ENCODE measurements around the gene MGAT4B.
"Not testable (repeated sequence)": the region's sequence is repeated elsewhere in the genome, so short reads cannot be mapped to it uniquely, and the experiment has no call there.

The MGAT4B gene

DNA sequence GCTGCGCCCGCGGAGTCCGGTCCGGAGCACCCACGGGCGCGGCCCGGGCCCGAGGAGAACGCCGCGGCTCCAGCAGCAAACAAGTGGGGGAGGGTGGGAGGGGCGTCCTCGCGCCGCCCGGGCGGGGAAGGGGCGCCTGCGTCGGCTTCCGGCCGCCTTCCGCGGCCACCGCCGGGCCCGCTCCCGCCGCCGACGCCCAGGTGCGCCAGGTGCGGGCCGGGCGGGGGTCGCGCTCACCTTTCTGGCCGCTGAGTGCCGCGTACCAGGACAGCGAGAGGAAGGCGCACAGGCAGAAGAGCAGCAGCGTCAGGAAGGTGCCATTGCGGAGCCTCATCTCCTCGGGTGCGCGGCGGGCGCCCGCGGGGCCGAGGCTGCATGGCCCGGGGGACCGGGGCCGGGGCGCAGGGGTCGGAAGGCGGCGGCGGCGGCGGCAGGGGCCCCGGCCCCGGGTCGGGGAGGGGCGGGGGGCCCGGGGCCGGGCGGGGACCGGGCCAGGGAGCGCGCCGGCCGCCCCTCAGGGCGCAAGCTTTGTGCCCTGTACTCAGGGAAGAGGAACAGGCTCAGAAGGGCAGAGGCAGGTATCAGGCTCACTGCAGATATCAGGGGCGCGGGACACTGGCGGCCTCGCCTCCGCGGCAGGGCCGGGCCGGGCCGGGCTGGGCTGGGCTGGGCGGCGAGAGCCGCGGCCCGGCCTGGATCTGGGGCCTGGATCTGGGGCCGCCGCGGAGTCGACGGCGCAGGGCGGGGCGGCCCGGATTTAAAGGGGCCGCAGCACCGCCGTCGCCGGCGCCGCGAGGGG lies at the start of gene MGAT4B:
MGAT4B (minus strand) TSS at position 617 of the 799 bp plus-strand sequence; CDS start at position 334, 283 bp downstream.
- DNase-seq (ENCODE audit: low read depth, low spot score), result no peak

DNA sequence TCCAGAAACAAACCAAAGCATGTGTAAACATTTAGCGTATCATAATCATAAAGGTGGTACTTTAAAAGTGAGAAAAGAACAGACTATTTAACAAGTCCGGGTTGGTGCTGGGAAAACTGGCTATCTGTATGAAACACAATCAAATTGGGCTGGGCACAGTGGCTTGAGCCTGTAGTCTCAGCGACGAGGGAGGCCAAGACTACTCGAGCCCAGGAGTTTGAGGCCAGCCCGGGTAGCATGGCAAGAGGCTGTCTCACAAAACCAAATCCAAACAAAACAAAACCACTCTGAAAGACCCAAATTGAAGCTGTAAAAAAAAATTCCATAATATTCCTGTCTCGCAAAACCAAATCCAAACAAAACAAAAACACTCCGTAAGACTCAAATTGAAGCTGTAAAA lies 47.7 kb upstream of the MGAT4B start:
- DNase-seq (ENCODE audit: low read depth, low spot score), result no peak

GRCh38 chr5:179852993-179853547 lies 46.4 kb upstream of the MGAT4B start:
- DNase-seq (ENCODE audit: low read depth, low spot score), result no peak

- DNase-seq (ENCODE audit: low read depth, low spot score), result no peak
Observed at GRCh38 chr5:179841621-179842020, 35.0 kb upstream of the MGAT4B start.

DNA sequence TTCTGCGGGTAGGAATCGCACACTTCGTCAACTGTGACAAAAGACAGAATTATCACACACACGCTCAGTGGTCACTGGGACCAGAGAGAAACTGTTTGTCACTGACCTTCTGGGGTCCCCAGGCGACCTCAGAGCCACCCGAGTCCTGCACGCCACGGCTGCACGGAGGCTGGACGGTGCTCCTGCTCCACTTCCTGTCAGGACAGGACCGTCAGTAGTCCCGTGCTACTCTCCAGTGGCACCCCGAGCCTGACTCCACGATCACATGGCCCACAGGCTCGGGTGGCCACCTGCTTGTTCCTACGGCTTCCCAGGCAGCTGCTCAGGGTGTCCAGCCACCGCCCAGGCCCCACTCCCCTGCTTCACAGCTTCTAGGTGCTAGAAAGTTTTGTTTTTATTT lies 34.1 kb upstream of the MGAT4B start:
- DNase-seq (ENCODE audit: low read depth, low spot score), result no peak

- no peak for DNase-seq (ENCODE audit: low read depth, low spot score)
Observed at GRCh38 chr5:179840321-179840720, 33.7 kb upstream of the MGAT4B start.

DNA sequence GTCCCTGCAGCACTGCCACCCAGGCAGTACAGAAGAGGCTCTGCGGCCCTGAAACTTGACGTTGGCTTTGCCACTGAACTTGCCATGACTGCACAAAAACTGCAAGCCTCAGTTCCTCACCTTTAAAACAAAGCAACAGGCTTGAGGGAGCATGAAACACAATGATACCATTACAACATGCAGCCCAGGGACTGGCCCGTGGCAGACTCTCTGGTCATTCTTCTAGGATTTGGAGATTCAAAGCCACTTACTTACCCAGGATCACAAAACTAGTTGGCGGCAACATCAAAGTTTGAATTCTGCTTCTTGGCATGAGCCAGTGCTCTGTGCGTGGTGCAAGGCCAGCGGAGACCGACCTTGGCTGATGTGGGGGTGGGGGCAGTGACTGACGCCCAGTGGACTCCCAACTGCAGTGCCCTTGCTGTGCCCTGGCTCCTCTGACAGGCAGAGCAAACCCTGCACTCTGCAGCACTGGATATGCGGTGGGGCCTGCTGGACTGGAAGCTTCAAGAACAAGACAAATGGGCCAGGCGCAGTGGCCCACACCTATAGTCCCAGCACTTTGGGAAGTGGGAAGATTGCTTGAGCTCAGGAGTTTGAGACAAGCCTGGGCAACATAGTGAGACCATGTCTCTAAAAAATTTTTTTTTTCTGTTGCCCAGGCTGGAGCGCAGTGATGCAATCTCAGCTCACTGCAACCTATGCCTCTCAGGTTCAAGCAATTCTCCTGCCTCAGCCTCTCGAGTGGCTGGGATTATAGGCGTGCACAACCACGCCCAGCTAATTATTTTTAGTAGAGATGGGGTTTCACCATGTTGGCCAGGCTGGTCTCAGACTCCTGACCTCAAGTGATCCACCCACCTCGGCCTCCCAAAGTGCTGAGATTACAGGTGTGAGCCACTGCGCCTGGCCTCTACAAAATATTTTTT lies 32.9 kb upstream of the MGAT4B start:
- DNase-seq (ENCODE audit: low read depth, low spot score), result no peak

- DNase-seq (ENCODE audit: low read depth, low spot score), result no peak
Observed at GRCh38 chr5:179837076-179838011, 30.7 kb upstream of the MGAT4B start.

DNA sequence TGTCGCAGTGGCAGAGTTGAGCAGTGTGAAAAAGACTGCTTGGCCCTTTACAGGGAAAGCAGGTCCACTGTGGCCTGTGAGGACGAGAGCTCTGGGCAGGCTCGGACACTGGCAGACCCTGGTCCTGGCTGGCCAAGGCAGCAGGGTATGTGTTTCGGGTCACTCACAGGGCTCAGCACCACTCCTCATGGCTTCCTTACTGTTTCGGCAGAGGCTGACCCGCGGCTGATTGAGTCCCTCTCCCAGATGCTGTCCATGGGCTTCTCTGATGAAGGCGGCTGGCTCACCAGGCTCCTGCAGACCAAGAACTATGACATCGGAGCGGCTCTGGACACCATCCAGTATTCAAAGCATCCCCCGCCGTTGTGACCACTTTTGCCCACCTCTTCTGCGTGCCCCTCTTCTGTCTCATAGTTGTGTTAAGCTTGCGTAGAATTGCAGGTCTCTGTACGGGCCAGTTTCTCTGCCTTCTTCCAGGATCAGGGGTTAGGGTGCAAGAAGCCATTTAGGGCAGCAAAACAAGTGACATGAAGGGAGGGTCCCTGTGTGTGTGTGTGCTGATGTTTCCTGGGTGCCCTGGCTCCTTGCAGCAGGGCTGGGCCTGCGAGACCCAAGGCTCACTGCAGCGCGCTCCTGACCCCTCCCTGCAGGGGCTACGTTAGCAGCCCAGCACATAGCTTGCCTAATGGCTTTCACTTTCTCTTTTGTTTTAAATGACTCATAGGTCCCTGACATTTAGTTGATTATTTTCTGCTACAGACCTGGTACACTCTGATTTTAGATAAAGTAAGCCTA lies 29.8 kb upstream of the MGAT4B start:
- no peak for DNase-seq (ENCODE audit: low read depth, low spot score)

DNA sequence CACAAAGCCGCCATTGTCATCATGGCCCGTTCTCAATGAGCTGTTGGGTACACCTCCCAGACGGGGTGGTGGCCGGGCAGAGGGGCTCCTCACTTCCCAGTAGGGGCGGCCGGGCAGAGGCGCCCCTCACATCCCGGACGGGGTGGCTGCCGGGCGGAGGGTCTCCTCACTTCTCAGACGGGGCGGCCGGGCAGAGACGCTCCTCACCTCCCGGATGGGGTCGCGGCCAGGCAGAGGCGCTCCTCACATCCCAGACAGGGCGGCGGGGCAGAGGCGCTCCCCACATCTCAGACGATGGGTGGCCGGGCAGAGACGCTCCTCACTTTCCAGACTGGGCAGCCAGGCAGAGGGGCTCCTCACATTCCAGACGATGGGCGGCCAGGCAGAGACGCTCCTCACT lies 28.2 kb upstream of the MGAT4B start:
- DNase-seq (ENCODE audit: low read depth, low spot score), result not testable (repeated sequence)

- DNase-seq (ENCODE audit: low read depth, low spot score), result no peak
Observed at GRCh38 chr5:179834120-179834519, 27.5 kb upstream of the MGAT4B start.

GRCh38 chr5:179833709-179834070 lies 27.0 kb upstream of the MGAT4B start:
- no peak for DNase-seq (ENCODE audit: low read depth, low spot score)

- no peak for DNase-seq (ENCODE audit: low read depth, low spot score)
Observed at GRCh38 chr5:179833056-179833708, 26.5 kb upstream of the MGAT4B start.

DNA sequence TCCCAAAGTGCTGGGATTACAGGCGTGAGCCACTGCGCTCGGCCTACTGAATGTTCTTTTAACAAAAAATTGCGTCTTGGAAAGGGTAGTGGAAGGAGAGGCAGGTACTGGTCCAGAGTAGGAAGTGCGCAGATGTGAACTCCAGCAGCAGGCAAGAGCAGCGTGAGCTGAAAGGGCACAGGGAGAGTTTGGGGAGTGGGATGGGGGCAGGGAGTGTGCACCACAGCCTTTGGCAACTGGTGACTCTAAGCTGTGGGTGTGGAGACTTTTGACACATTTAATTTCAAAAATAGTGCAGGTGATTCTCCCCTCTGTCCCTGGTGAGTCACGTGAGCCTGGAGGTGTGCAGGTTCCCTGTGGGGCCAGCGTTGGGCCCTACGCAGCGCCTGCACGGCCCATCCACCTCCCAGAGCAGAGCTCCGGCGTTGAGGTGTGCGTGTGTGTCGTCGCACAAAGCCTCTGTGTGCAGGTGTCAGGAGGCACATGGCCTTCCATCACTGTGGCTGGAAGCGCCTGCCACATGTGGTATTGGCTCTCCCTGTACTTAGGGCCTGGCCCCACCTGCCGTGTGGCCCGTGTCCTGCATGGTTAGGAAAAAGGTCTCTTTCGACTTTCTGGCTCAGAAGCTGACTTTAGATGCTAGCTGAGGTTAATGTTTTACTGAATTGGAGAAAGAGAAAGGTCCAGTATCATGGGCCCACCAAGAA lies 25.5 kb upstream of the MGAT4B start:
- no peak for DNase-seq (ENCODE audit: low read depth, low spot score)

- no peak for DNase-seq (ENCODE audit: low read depth, low spot score)
Observed at GRCh38 chr5:179830818-179831468, 24.3 kb upstream of the MGAT4B start.

- no peak for DNase-seq (ENCODE audit: low read depth, low spot score)
Observed at GRCh38 chr5:179829732-179830435, 23.2 kb upstream of the MGAT4B start.

DNA sequence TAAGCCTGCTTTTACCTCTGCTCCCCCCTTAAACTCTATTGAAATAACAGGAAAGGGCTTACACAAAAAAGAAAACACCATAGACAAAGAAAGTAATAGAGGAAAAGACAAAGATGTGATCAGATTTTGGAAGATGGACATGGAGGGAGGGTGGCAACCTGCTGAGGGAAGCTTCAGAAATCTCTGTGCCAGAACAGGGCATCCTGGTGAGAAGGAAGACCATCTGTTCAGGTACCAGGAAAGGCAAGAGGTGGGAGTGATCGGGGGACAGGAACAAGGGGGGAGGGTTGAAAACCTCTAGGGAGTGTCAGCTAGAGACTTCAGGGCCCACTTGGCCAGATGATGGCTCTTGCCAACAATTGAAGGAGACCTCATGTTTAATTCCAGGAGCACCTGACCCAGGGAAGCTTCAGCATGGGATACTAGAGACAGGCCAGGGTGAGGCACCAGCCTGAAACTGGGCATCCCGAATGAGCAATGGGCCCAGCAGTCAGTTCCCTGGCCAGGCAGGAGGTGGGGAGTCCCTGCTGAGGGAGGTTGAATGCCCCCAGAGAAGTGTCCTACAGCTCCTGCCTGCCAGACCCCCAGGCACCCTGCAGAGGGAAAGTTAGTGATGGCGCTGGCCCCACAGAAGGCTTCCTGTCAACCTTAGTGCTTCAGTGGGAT lies 22.2 kb upstream of the MGAT4B start:
- no peak for DNase-seq (ENCODE audit: low read depth, low spot score)

DNA sequence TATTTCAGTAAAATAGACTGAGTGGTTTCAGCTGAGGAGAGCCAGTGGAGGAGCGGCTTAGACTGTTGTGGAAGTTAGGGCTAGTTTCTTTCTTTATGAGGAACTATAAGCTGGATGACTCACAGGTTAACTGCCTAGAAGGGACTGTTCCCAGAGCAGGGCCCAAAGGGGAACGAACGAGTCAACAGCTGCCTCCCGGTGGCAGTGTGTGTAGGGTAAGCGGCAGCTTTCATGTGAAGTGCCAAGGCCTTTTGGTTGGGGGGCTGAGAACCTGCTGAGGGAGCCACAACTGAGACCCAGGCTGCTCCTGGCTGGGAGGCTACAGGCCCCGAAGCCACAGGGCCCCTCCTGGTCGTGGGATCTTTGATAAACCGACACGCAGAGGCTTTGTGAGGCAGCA lies 21.0 kb upstream of the MGAT4B start:
- no peak for DNase-seq (ENCODE audit: low read depth, low spot score)

Measured in smooth muscle cell of the brain vasculature (primary cell).